ENCODE data around the gene SHMT2. TPM values are rescaled to one million over a fixed set of nuclear protein-coding genes. Genes with fewer than 3 reads are reported as not detected.

The SHMT2 gene
- total RNA-seq, 1 experiment from 2014 or later: 291 TPM

- in situ Hi-C loops (cut with HindIII; ENCODE audit: low pct_unique_long_range_greater_than_20kb, low sequenced_read_pairs): no loop called here
- DNase-seq (ENCODE audit: low read depth): peak; percentile 75
These were observed 14.2 kb downstream of the SHMT2 start for GRCh38 chr12:57243521-57244311.

DNA sequence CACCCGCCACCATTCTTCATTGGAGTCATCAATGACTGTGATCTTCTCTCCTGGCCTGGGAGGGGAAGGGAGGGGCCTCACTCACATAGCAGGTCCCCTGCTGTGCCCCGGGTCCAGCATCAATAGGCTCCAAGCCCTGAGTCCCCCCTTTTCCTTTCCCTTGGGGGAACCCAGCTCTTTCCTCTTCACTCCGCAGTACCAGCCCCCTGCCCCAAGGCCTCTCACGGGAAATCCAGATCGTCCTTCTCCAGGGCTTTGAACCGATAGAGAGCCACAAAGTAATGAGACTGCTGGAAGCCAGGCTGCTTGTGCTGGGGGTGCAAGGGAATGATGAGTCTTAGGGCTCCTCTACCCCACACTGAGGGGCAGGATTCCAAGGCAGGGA, 14.8 kb downstream of the SHMT2 start:
- no peak for DNase-seq (ENCODE audit: low read depth)
- in situ Hi-C loops (cut with HindIII; ENCODE audit: low pct_unique_long_range_greater_than_20kb, low sequenced_read_pairs): no loop called here

DNA sequence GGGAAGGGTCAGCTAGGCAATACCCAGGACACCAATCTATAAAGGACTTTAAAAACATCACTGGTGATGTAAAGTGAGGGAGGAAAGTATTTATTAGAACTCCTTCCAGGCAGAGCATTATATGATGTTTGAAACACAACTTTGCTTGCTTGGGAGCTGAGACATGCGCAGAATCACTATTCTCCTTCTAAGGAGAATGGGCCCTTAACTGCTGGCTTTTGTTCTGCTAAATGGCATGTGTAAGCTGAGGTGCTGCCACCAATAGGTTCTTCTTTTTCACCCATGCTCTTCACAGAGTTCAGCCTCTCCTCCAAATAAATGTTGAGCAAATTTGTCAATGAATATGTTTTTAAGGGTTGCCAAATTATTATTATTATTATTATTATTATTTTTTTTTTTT, 17.5 kb downstream of the SHMT2 start:
- DNase-seq (ENCODE audit: low read depth): no peak
- in situ Hi-C loops (cut with HindIII; ENCODE audit: low pct_unique_long_range_greater_than_20kb, low sequenced_read_pairs): no loop called here

DNA sequence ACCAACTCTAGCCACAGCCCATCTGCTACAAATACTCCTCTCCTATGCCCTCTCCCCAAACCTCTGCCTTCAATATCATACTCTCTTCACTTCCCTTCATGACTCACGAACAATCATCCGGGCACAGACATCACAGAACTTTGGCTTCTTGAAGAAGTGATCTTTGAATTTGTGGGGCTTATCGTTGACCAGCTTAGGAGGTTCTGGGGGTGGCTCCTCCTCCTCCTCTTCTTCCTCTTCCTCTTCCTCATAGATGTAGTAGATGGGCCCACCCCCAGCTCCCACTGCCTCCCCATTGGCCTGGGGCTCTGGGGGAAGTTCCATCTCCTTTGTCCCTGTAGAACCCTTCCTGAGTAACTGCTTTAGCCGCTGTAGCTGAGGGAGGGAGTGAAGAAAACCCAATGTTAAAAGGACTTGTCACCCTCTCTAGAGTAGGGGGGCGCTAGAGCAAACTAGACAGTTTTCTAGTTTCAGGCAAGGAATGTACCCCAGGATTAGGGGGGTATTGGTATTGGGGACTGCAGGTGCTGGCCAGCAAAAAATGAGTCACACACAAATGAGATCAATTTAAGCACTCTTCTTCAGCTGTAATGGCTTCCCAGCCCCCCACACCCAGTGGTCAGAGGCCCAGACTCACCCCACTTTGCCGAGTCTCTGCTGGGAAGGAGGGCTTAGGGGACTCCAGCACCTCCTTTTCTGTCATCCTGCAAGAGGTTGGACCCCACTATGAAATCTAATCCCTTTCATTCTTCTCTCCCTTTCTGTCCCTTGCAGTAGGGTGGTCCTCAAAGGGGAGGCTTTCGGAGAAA, 19.6 kb downstream of the SHMT2 start:
- no peak for DNase-seq (ENCODE audit: low read depth)
- in situ Hi-C loops (cut with HindIII; ENCODE audit: low pct_unique_long_range_greater_than_20kb, low sequenced_read_pairs): no loop called here

DNA sequence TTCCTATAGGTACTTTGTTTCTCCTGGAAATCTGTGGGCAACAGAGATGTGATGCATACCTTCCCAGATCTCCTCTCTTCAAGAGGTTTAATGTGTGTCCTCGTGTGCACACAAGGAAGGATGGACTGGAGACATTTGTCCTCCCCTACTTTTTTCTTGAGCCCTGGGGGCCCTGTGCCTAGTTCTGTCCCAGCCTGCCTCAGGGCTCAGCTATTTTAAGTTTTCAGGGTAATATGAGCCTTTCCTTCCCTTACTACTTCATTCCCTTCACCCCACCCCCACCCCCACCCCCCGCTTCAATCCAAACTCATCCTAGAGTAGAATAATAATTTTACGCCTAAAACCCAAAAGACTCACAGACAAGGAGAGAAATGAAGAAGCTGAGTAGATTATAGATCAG, 21.0 kb downstream of the SHMT2 start:
- in situ Hi-C loops (cut with HindIII; ENCODE audit: low pct_unique_long_range_greater_than_20kb, low sequenced_read_pairs): no loop called here
- no peak for DNase-seq (ENCODE audit: low read depth)

DNA sequence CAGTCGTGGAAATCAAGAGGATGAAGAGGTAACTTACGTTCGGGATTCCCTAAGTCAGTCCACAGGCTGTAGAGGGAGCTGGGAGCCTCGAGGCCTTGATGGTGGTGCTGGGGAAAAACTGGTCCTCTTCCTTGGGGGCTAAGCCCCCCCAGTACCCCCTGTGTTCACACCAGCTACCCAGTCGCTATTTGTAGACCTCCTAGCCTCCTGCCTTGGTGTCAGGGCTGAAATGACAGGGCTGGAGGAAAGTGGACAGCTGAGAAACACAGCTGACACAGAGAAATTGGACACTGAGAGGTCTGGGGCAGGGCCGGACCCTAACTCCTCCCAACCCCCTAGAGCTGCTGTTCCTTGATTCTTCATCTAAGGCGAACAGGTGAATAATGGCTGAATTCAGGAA, 21.4 kb downstream of the SHMT2 start, which contains the start of gene STAC3:
STAC3 (minus strand) TSS at position 232 of the 400 bp plus-strand sequence. CDS start 1,551 bp downstream, outside the sequence.
- DNase-seq (ENCODE audit: low read depth): no peak
- in situ Hi-C loops (cut with HindIII; ENCODE audit: low pct_unique_long_range_greater_than_20kb, low sequenced_read_pairs): no loop called here

DNA sequence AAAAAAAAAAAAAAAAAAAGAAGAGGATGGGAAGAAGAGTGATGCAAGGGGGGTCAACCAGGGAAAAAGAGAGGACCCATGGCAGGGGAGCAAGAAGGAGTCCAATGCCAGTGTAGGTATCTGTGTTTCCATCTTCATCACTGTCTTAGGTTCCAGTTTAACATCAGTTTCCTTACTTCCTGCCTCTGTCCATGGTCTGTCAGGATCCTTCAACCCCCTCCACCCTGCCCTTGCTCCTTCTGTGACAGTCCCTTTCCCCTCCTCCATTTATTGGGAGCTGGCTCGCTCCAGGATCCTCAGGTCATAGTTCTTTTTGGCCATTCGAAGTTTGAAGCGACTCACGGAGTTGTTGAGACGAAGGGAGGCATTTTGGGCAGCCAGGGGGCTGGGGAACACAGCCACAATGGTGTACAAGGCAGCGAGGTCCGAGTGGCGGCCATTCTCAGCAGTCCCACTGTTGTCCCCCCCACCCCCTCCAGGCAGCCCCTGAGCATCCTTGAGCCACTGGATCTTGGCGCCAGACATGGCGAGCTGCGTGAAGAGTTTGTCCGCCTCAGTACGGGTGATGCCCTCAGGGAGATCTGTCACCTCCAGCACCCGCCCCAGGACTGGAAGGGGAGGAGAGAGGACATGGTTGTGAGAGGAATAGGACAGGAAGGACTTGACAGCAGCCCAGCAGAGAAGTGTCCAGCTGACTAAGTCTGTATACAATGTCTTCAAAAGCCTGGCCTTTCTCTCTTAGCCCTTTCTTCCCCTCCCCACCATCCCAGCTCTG, 25.2 kb downstream of the SHMT2 start:
- no peak for DNase-seq (ENCODE audit: low read depth)
- in situ Hi-C loops (cut with HindIII; ENCODE audit: low pct_unique_long_range_greater_than_20kb, low sequenced_read_pairs): no loop called here

DNA sequence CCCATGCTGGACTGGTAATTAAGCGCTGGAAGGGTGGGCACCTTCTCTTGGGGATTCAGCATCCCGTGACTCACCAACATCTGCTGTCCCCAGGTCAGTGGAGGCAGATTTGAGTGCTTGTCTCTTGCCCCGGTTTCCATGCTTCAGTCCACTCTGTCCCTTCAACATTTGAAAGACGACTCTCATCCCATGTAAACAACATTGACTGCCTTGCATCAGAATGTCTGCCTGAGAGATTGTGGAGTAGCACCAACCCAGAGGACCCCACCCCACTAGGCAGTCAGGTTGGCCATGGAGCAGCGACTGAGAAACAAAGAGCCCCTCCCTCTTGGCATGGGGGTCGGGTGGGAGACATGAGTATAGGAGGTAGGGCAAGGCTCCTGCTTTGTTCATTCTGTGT, 26.4 kb downstream of the SHMT2 start:
- in situ Hi-C loops (cut with HindIII; ENCODE audit: low pct_unique_long_range_greater_than_20kb, low sequenced_read_pairs): no loop called here
- DNase-seq (ENCODE audit: low read depth): no peak

DNA sequence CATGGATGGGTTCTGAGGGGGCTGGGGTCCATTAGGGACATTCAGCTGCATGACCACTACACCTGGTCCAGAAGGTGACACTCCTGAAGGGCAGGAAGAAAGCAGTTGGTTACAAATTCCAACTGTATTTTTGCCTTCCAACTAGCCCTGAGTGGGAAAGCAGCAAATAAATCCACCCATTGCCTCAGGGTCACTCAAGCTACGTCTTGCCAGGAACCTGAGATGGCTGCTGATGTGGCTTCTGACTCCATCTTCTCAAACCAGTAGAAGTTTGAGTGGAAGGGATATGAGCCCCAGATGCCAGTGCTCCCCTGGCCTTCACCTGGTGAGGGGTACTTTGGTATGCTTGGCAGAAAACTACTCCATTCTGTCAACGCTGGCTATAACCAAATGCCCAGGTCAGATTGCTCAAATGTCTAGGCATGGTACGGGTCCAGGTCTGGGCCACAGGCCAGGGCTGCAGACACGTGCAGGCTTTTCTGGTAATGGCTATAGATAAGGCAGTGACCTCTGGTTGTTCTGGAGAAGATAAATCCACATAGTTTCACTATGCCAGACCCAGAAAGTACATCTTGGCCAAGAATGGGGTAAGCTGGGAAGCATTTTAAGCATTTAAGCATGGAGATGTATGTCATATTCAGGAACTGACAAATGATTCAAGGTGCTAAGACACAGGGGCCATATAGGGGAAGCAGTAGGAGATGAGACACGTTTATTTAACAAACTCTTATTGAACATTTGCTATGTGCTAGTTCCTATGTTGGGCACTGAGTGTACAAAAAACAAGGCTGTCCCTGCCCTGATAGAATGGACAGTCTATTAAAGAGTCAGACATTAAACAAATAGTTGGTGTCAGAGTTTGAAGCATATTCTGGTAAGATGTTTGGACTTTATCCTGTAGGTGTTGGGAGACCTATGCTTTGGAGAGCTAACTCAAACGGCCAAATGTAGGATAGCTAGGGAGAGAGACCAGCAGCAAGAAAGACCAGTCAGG, 29.8 kb downstream of the SHMT2 start:
- in situ Hi-C loops (cut with HindIII; ENCODE audit: low pct_unique_long_range_greater_than_20kb, low sequenced_read_pairs): no loop called here
- DNase-seq (ENCODE audit: low read depth): no peak

GRCh38 chr12:57260366-57260765, 30.9 kb downstream of the SHMT2 start:
- in situ Hi-C loops (cut with HindIII; ENCODE audit: low pct_unique_long_range_greater_than_20kb, low sequenced_read_pairs): no loop called here

GRCh38 chr12:57261428-57261865, 31.9 kb downstream of the SHMT2 start:
- DNase-seq (ENCODE audit: low read depth): no peak
- in situ Hi-C loops (cut with HindIII; ENCODE audit: low pct_unique_long_range_greater_than_20kb, low sequenced_read_pairs): no loop called here

More at GRCh38 chr12:57260366-57260765, 30.9 kb downstream of the SHMT2 start:
- DNase-seq (ENCODE audit: low read depth): no peak

DNA sequence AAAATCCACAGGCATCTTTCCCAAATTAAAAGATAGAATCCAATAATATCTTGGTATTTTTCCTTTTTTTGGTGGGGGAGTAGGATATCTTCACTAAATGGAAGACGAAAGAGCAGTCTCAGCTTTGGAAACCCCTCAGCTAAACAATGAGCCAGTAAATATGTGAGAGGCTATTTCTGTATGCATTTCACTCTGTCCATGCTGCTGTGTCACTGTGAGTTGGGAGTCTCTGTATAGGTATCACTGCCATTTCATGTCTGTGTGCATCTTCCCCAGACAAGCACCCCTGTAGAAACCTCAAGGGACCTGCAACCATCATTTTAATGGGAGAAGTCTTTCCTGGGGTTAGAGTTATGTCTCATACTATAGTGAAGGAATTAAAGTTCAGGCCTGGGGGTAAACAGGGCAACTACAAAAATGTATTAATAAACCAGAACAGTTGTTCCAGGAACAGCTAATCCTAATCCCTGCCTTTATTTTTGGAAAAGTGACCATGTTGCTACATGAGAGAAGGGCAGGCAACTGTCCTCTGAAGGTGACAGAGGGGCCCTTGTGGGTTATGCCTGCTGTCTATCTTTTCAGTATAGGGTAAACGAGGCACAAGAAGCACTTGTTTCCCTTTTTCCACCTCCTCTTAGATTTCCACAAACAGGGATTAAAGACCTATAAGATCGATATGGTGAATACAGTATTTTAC, 32.8 kb downstream of the SHMT2 start:
- in situ Hi-C loops (cut with HindIII; ENCODE audit: low pct_unique_long_range_greater_than_20kb, low sequenced_read_pairs): no loop called here
- DNase-seq (ENCODE audit: low read depth): no peak

DNA sequence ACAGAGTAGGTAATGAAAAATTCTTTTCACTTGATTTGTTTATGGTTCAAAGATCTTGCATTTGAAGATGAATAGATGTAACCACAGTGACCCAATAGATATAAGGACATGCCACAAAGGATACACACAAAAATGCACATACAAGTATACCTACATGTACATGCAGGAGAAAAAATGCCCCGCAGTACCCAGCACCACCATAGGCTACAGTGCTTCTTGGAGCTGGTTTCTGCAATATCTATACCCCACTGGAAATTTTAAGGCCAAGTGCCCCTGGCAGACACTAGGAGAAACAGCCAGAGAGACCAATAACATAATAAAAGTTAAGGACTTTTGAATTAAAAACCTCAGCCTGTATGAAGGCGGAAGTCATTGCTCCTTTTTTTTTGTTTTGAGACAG, 33.6 kb downstream of the SHMT2 start:
- DNase-seq (ENCODE audit: low read depth): no peak
- in situ Hi-C loops (cut with HindIII; ENCODE audit: low pct_unique_long_range_greater_than_20kb, low sequenced_read_pairs): no loop called here

- in situ Hi-C loops (cut with HindIII; ENCODE audit: low pct_unique_long_range_greater_than_20kb, low sequenced_read_pairs): no loop called here
- DNase-seq (ENCODE audit: low read depth): no peak
These were observed 37.2 kb downstream of the SHMT2 start for GRCh38 chr12:57266681-57267080.

DNA sequence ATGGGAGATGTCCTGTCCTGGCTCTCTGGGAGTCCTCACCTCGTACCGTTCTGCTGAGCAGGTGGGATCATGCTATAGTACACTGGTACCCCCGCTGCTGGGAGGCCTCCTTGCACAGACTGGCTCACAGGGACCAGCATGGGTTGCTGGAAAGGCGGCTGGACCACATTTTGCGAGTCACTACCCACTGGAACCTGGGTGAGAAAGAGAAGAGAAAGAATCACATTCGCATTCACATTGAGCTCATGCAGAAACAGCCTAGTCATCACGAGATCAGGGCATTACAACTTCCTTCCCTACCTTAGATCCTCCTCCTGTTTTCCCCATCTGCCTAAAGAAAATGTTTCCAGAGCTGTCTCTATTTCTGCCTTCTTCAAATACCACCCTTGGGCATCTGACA, 38.8 kb downstream of the SHMT2 start:
- in situ Hi-C loops (cut with HindIII; ENCODE audit: low pct_unique_long_range_greater_than_20kb, low sequenced_read_pairs): no loop called here
- DNase-seq (ENCODE audit: low read depth): peak; percentile 44

DNA sequence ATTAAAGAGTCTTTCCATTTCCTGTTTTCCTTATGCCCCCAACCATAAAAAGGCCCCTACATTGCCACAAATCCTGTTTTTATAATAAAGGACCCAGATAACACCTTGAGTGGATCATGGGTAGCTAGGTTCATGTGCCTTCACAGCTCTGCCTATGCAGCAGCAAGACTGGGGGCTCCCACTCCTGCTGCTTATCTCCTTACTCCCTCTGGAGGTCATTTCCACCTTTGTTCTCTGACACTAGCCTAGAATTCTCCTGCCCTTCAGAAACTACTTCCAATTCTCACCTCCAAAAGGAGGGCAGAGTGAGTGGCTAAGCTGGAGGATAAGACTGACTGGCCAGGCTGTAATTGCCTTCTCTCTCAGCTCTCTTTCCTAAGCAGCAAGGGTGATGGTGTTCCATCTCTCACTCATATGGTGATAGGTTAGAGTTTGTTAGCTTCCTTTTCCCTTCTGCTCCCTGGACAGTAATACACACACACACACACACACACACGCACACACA, 41.5 kb downstream of the SHMT2 start:
- DNase-seq (ENCODE audit: low read depth): peak; percentile 14
- in situ Hi-C loops (cut with HindIII; ENCODE audit: low pct_unique_long_range_greater_than_20kb, low sequenced_read_pairs): no loop called here
